ENCODE data around the gene AGPAT3. TPM values are rescaled to one million over a fixed set of nuclear protein-coding genes. Genes with fewer than 3 reads are reported as not detected.

AGPAT3 gene
- total RNA-seq, 5 donors from 2014 or later (not counting 1 experiment from before 2014, with no cell fraction given): 48.4 to 77.2 (median 65.1) TPM

GRCh38 chr21:43865540-43866259 is 677 bp downstream of the AGPAT3 start:
- peak overlapping the region; percentile 87 for H3K27ac Mint-ChIP-seq
- DNase-seq: peak in 30 of 35 experiments; percentile 19 to 69 (median 42)
- ChIA-PET CTCF (interaction anchor here (0.5 to 0.6 kb wide), 3 partner anchors 23 to 52 kb away, joined by 3 to 5 read pairs (median 4); no protein-coding TSS in a partner anchor), POLR2A (interaction anchor here (0.5 to 0.6 kb wide), 3 partner anchors 63 to 243 kb away, joined by 4 to 6 read pairs (median 4); no protein-coding TSS in a partner anchor)
- peaks cover 0 to 6% of the 10 kb centered on the region in 2 donors for H3K36me3 ChIP-seq (ENCODE audit: control insufficient read depth in 2 of 2, extremely low read depth in 1 of 2, insufficient read depth in 1 of 2, low read length in 1 of 2)
- peak; percentile 39 to 59 (median 44) for ATAC-seq (replicated peaks in 1 of 4)
- H3K4me1 ChIP-seq (ENCODE audit: control insufficient read depth in 1 of 2, extremely low read depth in 1 of 2, insufficient read depth in 2 of 2, low read length in 2 of 2): peaks cover 10 to 34% of the 10 kb centered on the region in 2 experiments
- H3K27ac ChIP-seq (ENCODE audit: low read length): peak overlapping the region; percentile 76
- peaks cover 7% of the 10 kb centered on the region for H3K36me3 Mint-ChIP-seq
- H3K9me3 Mint-ChIP-seq: no peaks in the 10 kb centered on the region
- no peaks in the 10 kb centered on the region for H3K27me3 Mint-ChIP-seq
- H3K4me3 Mint-ChIP-seq: peak overlapping the region; percentile 78 to 90 (median 83)
- peak overlapping the region; percentile 57 to 62 for H3K4me3 ChIP-seq (ENCODE audit: control insufficient read depth in 1 of 2, extremely low read depth in 1 of 2, low read length in 1 of 2)
- H3K9me3 ChIP-seq: no peaks in the 10 kb centered on the region
- H3K4me1 Mint-ChIP-seq: peaks cover 38 to 47% (median 41%) of the 10 kb centered on the region in 3 donors
- 0% methylated on average over 59 of the region's 59 CpGs for WGBS (ENCODE audit: insufficient coverage)
- no peaks in the 10 kb centered on the region for H3K27me3 ChIP-seq (replicated peaks in 1 of 2; ENCODE audit: control insufficient read depth in 2 of 2, extremely low read depth in 1 of 2, insufficient read depth in 2 of 2, low read length in 1 of 2)

- Histone ChIP-seq H3K4me3 (ENCODE audit: control insufficient read depth in 1 of 2, extremely low read depth in 1 of 2, low read length in 1 of 2) (peak overlapping the region; percentile 57 to 62), H3K4me1 (ENCODE audit: control insufficient read depth in 1 of 2, extremely low read depth in 1 of 2, insufficient read depth in 2 of 2, low read length in 2 of 2) (peaks cover 10 to 34% of the 10 kb centered on the region in 2 experiments), H3K27me3 (replicated peaks in 1 of 2; ENCODE audit: control insufficient read depth in 2 of 2, extremely low read depth in 1 of 2, insufficient read depth in 2 of 2, low read length in 1 of 2) (no peaks in the 10 kb centered on the region), H3K36me3 (ENCODE audit: control insufficient read depth in 2 of 2, extremely low read depth in 1 of 2, insufficient read depth in 1 of 2, low read length in 1 of 2) (peaks cover 0 to 11% of the 10 kb centered on the region in 2 donors), H3K9me3 (no peaks in the 10 kb centered on the region), H3K27ac (ENCODE audit: low read length) (peak overlapping the region; percentile 76)
- Mint-ChIP-seq H3K4me1 (peaks cover 44 to 53% (median 46%) of the 10 kb centered on the region in 3 donors), H3K4me3 (peak overlapping the region; percentile 78 to 90 (median 83)), H3K36me3 (peaks cover 12% of the 10 kb centered on the region), H3K27me3 (no peaks in the 10 kb centered on the region), H3K9me3 (no peaks in the 10 kb centered on the region), H3K27ac (peak overlapping the region; percentile 87)
- DNase-seq (peak in 24 of 35 experiments; percentile 13 to 62 (median 26)), ATAC-seq (replicated peaks in 1 of 4) (peak; percentile 17 to 41 (median 28))
- POLR2A ChIA-PET: interaction anchor here (0.5 to 0.6 kb wide), 3 partner anchors 62 to 244 kb away, joined by 4 to 6 read pairs (median 4); no protein-coding TSS in a partner anchor
- CTCF ChIA-PET: interaction anchor here (0.6 to 0.7 kb wide), 3 partner anchors 23 to 229 kb away, joined by 3 to 10 read pairs (median 5); no protein-coding TSS in a partner anchor
- WGBS (ENCODE audit: insufficient coverage): 4% methylated on average over 16 of the region's 16 CpGs
Observed at GRCh38 chr21:43866260-43866629, 1.2 kb downstream of the AGPAT3 start.

- peak overlapping the region; percentile 87 for H3K27ac Mint-ChIP-seq
- peak overlapping the region in 1 of 2 donors; percentile 57 for H3K4me3 ChIP-seq (ENCODE audit: control insufficient read depth in 1 of 2, extremely low read depth in 1 of 2, low read length in 1 of 2)
- H3K9me3 Mint-ChIP-seq: no peaks in the 10 kb centered on the region
Observed at GRCh38 chr21:43866659-43867331, 1.8 kb downstream of the AGPAT3 start.

GRCh38 chr21:43867332-43867703 is 2.3 kb downstream of the AGPAT3 start:
- no peaks in the 10 kb centered on the region for H3K9me3 Mint-ChIP-seq
- peak overlapping the region; percentile 87 for H3K27ac Mint-ChIP-seq
- Histone ChIP-seq H3K9me3 (no peaks in the 10 kb centered on the region), H3K27ac (ENCODE audit: low read length) (peak overlapping the region; percentile 76), H3K4me3 (ENCODE audit: control insufficient read depth in 1 of 2, extremely low read depth in 1 of 2, low read length in 1 of 2) (peak overlapping the region in 1 of 2 donors; percentile 57), H3K36me3 (ENCODE audit: control insufficient read depth in 2 of 2, extremely low read depth in 1 of 2, insufficient read depth in 1 of 2, low read length in 1 of 2) (peaks cover 0 to 14% of the 10 kb centered on the region in 2 donors), H3K27me3 (replicated peaks in 1 of 2; ENCODE audit: control insufficient read depth in 2 of 2, extremely low read depth in 1 of 2, insufficient read depth in 2 of 2, low read length in 1 of 2) (no peaks in the 10 kb centered on the region), H3K4me1 (ENCODE audit: control insufficient read depth in 1 of 2, extremely low read depth in 1 of 2, insufficient read depth in 2 of 2, low read length in 2 of 2) (peaks cover 7 to 34% of the 10 kb centered on the region in 2 experiments)
- H3K27me3 Mint-ChIP-seq: no peaks in the 10 kb centered on the region
- ChIA-PET POLR2A (no interaction called here), CTCF (no interaction called here)
- peaks cover 51 to 58% (median 52%) of the 10 kb centered on the region in 3 donors for H3K4me1 Mint-ChIP-seq
- H3K4me3 Mint-ChIP-seq: peak overlapping the region; percentile 78 to 90 (median 83)
- WGBS (ENCODE audit: insufficient coverage): 83% methylated on average over 4 of the region's 6 CpGs
- DNase-seq (peak in 1 of 35 experiments; percentile 19), ATAC-seq (replicated peaks in 1 of 4) (no peak)
- peaks cover 12% of the 10 kb centered on the region for H3K36me3 Mint-ChIP-seq

More at GRCh38 chr21:43866659-43867331, 1.8 kb downstream of the AGPAT3 start:
- DNase-seq: peak in 27 of 35 experiments; percentile 15 to 77 (median 36)
- POLR2A ChIA-PET: interaction anchor here (0.5 to 0.6 kb wide), 3 partner anchors 62 to 244 kb away, joined by 4 to 6 read pairs (median 4); no protein-coding TSS in a partner anchor
- H3K27ac ChIP-seq (ENCODE audit: low read length): peak overlapping the region; percentile 76
- H3K4me1 Mint-ChIP-seq: peaks cover 49 to 57% (median 50%) of the 10 kb centered on the region in 3 donors
- WGBS (ENCODE audit: insufficient coverage): 27% methylated on average over 17 of the region's 24 CpGs
- H3K36me3 Mint-ChIP-seq: peaks cover 12% of the 10 kb centered on the region
- H3K9me3 ChIP-seq: no peaks in the 10 kb centered on the region
- peaks cover 7 to 34% of the 10 kb centered on the region in 2 experiments for H3K4me1 ChIP-seq (ENCODE audit: control insufficient read depth in 1 of 2, extremely low read depth in 1 of 2, insufficient read depth in 2 of 2, low read length in 2 of 2)
- H3K36me3 ChIP-seq (ENCODE audit: control insufficient read depth in 2 of 2, extremely low read depth in 1 of 2, insufficient read depth in 1 of 2, low read length in 1 of 2): peaks cover 0 to 14% of the 10 kb centered on the region in 2 donors
- peak overlapping the region; percentile 78 to 90 (median 83) for H3K4me3 Mint-ChIP-seq
- no peaks in the 10 kb centered on the region for H3K27me3 ChIP-seq (replicated peaks in 1 of 2; ENCODE audit: control insufficient read depth in 2 of 2, extremely low read depth in 1 of 2, insufficient read depth in 2 of 2, low read length in 1 of 2)
- ATAC-seq (replicated peaks in 1 of 4): peak; percentile 26 to 73 (median 35)
- CTCF ChIA-PET: interaction anchor here (0.6 to 0.7 kb wide), 3 partner anchors 22 to 229 kb away, joined by 3 to 10 read pairs (median 5); no protein-coding TSS in a partner anchor
- no peaks in the 10 kb centered on the region for H3K27me3 Mint-ChIP-seq

- H3K4me1 ChIP-seq (ENCODE audit: control insufficient read depth in 1 of 2, extremely low read depth in 1 of 2, insufficient read depth in 2 of 2, low read length in 2 of 2): peaks cover 7 to 36% of the 10 kb centered on the region in 2 experiments
- POLR2A ChIA-PET: no interaction called here
- H3K4me3 ChIP-seq (ENCODE audit: control insufficient read depth in 1 of 2, extremely low read depth in 1 of 2, low read length in 1 of 2): no peak overlapping the region
- H3K9me3 ChIP-seq: no peaks in the 10 kb centered on the region
- H3K9me3 Mint-ChIP-seq: no peaks in the 10 kb centered on the region
- H3K36me3 ChIP-seq (ENCODE audit: control insufficient read depth in 2 of 2, extremely low read depth in 1 of 2, insufficient read depth in 1 of 2, low read length in 1 of 2): peaks cover 0 to 17% of the 10 kb centered on the region in 2 donors
- peak overlapping the region; percentile 16 for H3K27ac ChIP-seq (ENCODE audit: low read length)
- peaks cover 18% of the 10 kb centered on the region for H3K36me3 Mint-ChIP-seq
- ATAC-seq (replicated peaks in 1 of 4): no peak
- H3K27me3 ChIP-seq (replicated peaks in 1 of 2; ENCODE audit: control insufficient read depth in 2 of 2, extremely low read depth in 1 of 2, insufficient read depth in 2 of 2, low read length in 1 of 2): no peaks in the 10 kb centered on the region
- H3K4me1 Mint-ChIP-seq: peaks cover 57 to 64% (median 59%) of the 10 kb centered on the region in 3 donors
- CTCF ChIA-PET: interaction anchor here in 1 of 2 donors (0.6 kb wide), 1 partner anchor 79 kb away, joined by 4 read pairs; no protein-coding TSS in a partner anchor
- WGBS (ENCODE audit: insufficient coverage): 72% methylated on average over 5 of the region's 6 CpGs
- DNase-seq: no peak
- H3K4me3 Mint-ChIP-seq: peak overlapping the region; percentile 78 to 90 (median 83)
- peak overlapping the region; percentile 87 for H3K27ac Mint-ChIP-seq
- H3K27me3 Mint-ChIP-seq: no peaks in the 10 kb centered on the region
Observed at GRCh38 chr21:43867948-43868347, 2.9 kb downstream of the AGPAT3 start.

GRCh38 chr21:43868461-43868860 is 3.4 kb downstream of the AGPAT3 start:
- CTCF ChIA-PET: interaction anchor here in 1 of 2 donors (0.6 kb wide), 1 partner anchor 79 kb away, joined by 4 read pairs; no protein-coding TSS in a partner anchor
- Mint-ChIP-seq H3K27me3 (no peaks in the 10 kb centered on the region), H3K4me1 (peaks cover 59 to 67% (median 60%) of the 10 kb centered on the region in 3 donors), H3K4me3 (no peak overlapping the region), H3K27ac (peak overlapping the region; percentile 87), H3K9me3 (no peaks in the 10 kb centered on the region), H3K36me3 (peaks cover 20% of the 10 kb centered on the region)
- Histone ChIP-seq H3K27ac (ENCODE audit: low read length) (no peak overlapping the region), H3K36me3 (ENCODE audit: control insufficient read depth in 2 of 2, extremely low read depth in 1 of 2, insufficient read depth in 1 of 2, low read length in 1 of 2) (peaks cover 0 to 17% of the 10 kb centered on the region in 2 donors), H3K4me3 (ENCODE audit: control insufficient read depth in 1 of 2, extremely low read depth in 1 of 2, low read length in 1 of 2) (no peak overlapping the region), H3K9me3 (no peaks in the 10 kb centered on the region), H3K27me3 (replicated peaks in 1 of 2; ENCODE audit: control insufficient read depth in 2 of 2, extremely low read depth in 1 of 2, insufficient read depth in 2 of 2, low read length in 1 of 2) (no peaks in the 10 kb centered on the region), H3K4me1 (ENCODE audit: control insufficient read depth in 1 of 2, extremely low read depth in 1 of 2, insufficient read depth in 2 of 2, low read length in 2 of 2) (peaks cover 7 to 41% of the 10 kb centered on the region in 2 experiments)
- DNase-seq (no peak), ATAC-seq (replicated peaks in 1 of 4) (no peak)
- POLR2A ChIA-PET: no interaction called here
- no CpG with 5 or more reads among the region's 6 CpGs for WGBS (ENCODE audit: insufficient coverage)

Data from T-cell (primary cell).